OCI-LY7 (cell line): ENCODE data around the gene CAPN9.

Experiments used
- EZH2phosphoT487 ChIP-seq: fragments of 200-600 bp; sonication (generic); IDR thresholded peaks from 2 replicates; pipeline ENCODE4 v1.6.1; 2018; ENCODE audit warnings: low read depth, borderline replicate concordance, mild to moderate bottlenecking, mixed run types, antibody characterized with exemption, low read length, moderate library complexity, mixed read lengths
- TF ChIP-seq, protein P1 (sequence below): fragments of 200-600 bp; sonication (generic); conservative IDR thresholded peaks from 2 replicates; pipeline ENCODE4 v1.5.1; 2014; ENCODE audit warnings: mild to moderate bottlenecking, antibody characterized with exemption, low read length, moderate library complexity, mixed read lengths

DNA sequence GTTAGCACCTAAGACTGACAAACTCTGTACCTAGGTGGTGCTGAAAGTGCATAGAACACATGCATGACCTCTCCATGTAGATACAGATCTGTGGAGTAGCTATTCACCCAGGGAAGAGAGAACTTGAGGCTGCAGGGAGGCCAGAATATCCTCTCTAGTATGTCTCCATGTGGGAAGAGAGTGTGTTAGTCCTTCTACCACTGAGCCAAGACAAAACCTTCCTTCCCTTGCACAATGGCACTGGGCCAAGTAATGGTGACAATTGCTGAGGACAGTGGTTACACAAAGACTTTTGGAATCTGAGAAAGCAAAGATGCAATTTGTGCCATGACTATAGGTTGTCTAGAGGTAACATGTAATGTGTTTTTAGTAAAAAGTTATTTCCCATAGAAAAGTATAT is 68.8 kb downstream of the CAPN9 start:
- TF ChIP-seq EZH2phosphoT487 = no peak
- TF ChIP-seq, protein P1, sequence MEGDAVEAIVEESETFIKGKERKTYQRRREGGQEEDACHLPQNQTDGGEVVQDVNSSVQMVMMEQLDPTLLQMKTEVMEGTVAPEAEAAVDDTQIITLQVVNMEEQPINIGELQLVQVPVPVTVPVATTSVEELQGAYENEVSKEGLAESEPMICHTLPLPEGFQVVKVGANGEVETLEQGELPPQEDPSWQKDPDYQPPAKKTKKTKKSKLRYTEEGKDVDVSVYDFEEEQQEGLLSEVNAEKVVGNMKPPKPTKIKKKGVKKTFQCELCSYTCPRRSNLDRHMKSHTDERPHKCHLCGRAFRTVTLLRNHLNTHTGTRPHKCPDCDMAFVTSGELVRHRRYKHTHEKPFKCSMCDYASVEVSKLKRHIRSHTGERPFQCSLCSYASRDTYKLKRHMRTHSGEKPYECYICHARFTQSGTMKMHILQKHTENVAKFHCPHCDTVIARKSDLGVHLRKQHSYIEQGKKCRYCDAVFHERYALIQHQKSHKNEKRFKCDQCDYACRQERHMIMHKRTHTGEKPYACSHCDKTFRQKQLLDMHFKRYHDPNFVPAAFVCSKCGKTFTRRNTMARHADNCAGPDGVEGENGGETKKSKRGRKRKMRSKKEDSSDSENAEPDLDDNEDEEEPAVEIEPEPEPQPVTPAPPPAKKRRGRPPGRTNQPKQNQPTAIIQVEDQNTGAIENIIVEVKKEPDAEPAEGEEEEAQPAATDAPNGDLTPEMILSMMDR = no peak
